Transverse colon (tissue), 3 donors: ENCODE data around the gene PHOX2A.

Experiments used
- CTCF ChIP-seq, 5 experiments: fragments of 200-600 bp in 3 of 5; fragments of 450-650 bp in 2 of 5; sonication (generic) in 3 of 5; IDR thresholded peaks; 1 replicate in 2 of 5; 2 replicates in 3 of 5; pipeline ENCODE4 v1.5.1; 2016 to 2017; ENCODE audit warnings: antibody characterized with exemption in 5 of 5, inconsistent platforms in 3 of 5, mild to moderate bottlenecking in 2 of 5, moderate library complexity in 1 of 5
- EP300 ChIP-seq: sonication (generic); formaldehyde crosslinking; IDR thresholded peaks from one replicate; pipeline ENCODE4 v1.6.1; 2017; ENCODE audit warnings: antibody characterized with exemption, low read depth
- POLR2A ChIP-seq: fragments of 450-650 bp; IDR thresholded peaks from one replicate; pipeline ENCODE4 v1.6.1; 2016; ENCODE audit warnings: antibody characterized with exemption, mild to moderate bottlenecking, moderate library complexity

- TF ChIP-seq CTCF (IDR thresholded peaks at IDR 0.05), result no peak
- no peak for TF ChIP-seq POLR2A
- TF ChIP-seq EP300, result no peak
Observed at GRCh38 chr11:72247584-72247983, 3.6 kb upstream of the PHOX2A start.
